Hematopoietic multipotent progenitor cell treated with erythropoietin and hydrocortisone succinate and interleukin-3 and kit ligand, for 6 days (in vitro differentiated cells): ENCODE results near the gene SDK1.

Experiments
- DNase-seq: peaks from one replicate; pipeline ENCODE4 v3.0.0-alpha.2; 2015

The SDK1 gene

DNA sequence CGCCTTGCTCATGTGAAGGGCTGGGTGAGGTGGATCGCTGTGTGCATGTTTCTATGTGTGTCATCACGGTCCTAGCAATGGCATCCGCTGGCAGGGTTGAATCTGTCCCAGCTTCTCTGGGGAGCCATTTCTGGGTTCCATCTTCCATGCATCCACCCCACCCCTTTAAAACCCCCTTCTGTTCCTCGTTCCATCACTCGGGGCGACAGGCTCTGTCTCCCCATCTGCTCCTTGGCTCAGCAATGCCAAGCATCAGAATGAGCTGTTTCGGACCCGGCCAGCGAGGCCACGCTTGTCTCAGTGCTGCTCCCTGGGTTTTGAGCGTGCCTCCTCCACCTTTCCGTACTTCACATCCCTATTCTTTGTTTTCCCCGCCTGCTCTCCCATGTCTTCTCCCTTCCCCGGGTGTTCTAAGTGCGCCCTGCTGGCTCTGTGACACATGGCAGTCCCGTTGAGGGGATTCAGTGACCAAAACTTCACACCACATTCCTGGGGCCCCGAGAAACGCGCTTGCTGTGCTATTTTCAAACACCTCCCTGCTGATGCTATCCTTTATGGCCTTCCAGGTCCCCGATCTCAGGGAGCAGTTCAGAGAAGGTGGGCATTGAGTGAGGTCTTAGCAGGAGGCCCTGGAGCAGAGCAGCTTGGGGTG is 827.0 kb downstream of the SDK1 start:
- no peak for DNase-seq

GRCh38 chr7:4129481-4130122 is 828.5 kb downstream of the SDK1 start:
- DNase-seq: no peak

GRCh38 chr7:4131063-4131462 is 830.0 kb downstream of the SDK1 start:
- DNase-seq: no peak

GRCh38 chr7:4132221-4132620 is 831.2 kb downstream of the SDK1 start:
- DNase-seq: no peak

- no peak for DNase-seq
These were observed 832.5 kb downstream of the SDK1 start for GRCh38 chr7:4133491-4134044.

- peak; percentile 14 for DNase-seq
These were observed 833.2 kb downstream of the SDK1 start for GRCh38 chr7:4134204-4134603.

DNA sequence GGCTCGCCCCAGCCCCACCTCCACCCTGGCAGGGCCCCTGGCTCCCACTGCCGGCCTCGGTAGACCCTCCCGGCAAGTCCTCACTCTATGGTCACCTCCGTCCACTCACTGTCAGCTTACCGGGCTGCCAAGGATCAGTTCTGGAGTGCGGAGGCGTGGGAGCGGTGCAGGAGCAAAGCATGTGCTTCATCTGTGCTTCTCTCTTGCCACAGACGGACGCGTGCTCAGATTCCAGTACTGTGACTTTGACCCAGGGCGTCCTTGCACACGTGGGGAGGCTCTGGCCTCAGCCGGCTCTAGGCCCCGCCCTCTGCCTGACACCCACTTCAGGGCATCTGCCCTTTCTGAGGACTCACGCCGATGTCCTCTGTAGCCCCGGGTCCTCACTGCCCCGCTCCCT is 833.6 kb downstream of the SDK1 start:
- no peak for DNase-seq

GRCh38 chr7:4135301-4135700 is 834.2 kb downstream of the SDK1 start:
- DNase-seq: no peak

GRCh38 chr7:4136036-4136435 is 835.0 kb downstream of the SDK1 start:
- no peak for DNase-seq

- no peak for DNase-seq
These were observed 835.6 kb downstream of the SDK1 start for GRCh38 chr7:4136501-4137110.

- no peak for DNase-seq
These were observed 836.5 kb downstream of the SDK1 start for GRCh38 chr7:4137552-4137951.

DNA sequence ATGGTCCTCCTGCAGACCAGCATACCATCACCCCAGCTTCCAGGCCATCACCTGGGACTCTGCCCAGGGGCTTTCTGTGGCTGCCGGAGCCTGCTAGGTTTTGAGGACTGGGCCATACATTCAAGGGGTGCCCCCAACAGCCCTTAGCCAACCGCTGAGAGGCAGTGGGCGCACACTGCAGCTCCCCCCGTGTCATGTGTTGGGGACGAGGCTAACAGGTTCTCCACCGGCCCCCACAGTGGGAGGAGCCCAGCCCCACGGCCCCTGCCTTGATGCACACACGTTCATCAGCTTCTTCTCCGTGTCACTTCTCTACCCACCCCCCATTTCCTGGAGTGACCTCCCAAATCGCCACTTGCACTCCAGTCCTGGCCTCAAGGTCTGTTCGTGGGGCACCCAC is 837.8 kb downstream of the SDK1 start:
- DNase-seq: no peak

GRCh38 chr7:4139656-4140625 is 838.9 kb downstream of the SDK1 start:
- DNase-seq: no peak

DNA sequence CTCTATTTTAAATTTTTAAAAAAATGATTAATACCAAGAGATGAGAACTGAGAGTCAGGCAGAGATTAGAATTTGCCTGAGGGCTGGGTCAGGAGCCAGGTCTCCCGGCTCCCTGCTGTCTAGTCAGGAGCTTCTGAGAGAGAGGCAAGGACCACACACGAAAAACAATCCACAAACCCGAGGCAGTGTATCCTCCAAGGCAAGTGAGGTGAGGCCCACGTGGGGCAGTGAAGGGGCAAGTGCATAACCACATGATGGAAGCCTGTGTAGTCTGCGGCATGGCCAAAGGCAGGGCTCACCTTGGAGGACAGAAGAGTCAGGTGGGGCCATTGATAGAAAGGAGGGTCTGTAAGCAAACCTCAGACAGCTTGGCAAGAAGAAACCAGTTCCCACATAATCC is 839.9 kb downstream of the SDK1 start:
- no peak for DNase-seq

DNA sequence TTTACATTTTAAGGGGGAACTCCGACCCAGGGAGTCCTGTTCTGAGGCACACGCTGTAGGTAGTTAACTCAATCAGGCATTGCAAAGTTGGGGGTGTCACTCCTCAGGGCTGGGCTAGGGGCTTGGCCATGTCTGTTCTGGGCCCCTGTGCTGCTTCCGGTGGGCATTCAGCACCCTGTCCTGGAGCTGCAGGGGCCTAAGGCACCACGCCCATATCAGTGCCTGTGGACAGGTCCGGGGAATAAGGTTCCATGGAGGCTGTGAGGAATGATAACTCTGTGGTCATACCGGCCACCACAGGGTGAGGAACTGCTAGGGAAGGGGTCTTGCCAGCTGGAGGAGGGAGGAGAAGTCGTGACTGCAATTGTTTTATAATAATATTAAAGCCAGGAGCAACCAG is 842.0 kb downstream of the SDK1 start:
- no peak for DNase-seq

DNA sequence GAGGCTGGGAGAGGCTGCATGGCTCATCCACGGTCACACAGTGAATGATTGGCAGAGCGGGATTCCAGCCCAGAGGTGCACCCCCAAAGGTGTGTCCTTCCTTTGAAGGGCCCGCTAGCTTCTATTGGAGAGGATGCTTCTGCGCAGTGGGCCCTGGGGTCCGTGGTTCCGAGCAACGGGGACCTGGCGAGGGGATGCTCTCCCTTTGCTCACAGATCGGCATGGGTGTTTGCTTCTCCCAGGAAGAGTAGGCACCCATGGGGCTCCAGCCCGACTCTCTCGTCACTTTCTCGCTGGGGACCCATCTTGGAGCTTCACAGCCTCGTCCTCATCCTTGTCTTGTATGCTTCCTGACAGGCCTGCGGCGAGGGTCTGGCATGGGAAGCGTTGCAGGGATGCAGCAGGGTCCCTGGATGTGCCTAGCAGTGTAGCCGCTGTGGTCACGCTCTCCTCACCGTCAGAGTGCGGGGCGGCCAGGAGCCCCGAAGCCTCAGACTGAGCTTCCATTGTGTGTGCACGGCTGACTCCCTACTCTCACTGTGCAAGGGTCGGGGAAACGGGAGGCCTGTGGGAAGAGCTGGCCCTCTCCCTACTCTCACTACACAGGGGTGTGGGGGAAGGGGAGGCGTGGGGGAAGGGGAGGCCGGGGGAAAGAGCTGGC is 842.6 kb downstream of the SDK1 start:
- DNase-seq: no peak

DNA sequence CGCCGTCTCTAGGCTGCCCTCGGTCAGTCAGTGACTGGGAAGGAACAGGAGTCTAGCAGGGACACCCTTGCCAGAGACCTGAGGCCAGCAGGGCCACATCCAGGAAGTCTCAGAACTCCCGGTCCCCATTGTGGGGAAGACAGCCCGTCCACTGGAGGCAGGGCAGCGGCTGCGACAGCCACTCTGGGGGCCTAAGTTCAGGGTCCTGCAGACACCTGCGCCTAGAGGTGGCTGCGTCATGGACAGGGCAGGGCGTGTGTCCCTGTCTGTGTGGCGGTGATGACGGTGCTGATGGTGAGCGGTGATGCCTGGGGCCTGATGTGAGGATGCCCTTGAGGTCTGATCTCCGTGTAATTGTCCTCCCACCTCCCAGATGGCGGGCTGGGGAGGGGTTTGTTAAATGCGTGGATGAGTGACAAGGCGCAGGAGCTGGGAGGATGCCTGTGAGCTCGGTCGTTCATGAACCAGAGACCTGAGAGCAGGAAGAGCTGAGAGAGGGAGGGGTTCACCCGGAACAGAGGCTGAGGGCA is 843.2 kb downstream of the SDK1 start:
- DNase-seq: no peak

- no peak for DNase-seq
These were observed 843.9 kb downstream of the SDK1 start for GRCh38 chr7:4144811-4145510.

DNA sequence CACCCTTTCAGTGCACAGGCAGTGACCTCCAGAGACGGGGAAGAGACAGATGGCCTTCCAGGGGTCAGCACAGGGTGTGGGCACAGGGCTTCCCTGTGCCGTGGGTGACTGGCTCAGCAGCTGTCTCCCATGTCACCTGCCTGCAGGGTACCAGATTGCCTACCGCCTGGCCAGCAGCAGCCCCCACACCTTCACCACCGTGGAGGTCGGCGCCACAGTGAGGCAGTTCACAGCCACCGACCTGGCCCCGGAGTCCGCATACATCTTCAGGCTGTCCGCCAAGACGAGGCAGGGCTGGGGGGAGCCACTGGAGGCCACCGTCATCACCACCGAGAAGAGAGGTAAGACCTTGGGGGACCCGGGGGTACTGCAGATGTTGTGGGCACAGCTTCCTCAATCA is 844.5 kb downstream of the SDK1 start:
- no peak for DNase-seq

- DNase-seq: no peak
These were observed 847.0 kb downstream of the SDK1 start for GRCh38 chr7:4147926-4148620.

DNA sequence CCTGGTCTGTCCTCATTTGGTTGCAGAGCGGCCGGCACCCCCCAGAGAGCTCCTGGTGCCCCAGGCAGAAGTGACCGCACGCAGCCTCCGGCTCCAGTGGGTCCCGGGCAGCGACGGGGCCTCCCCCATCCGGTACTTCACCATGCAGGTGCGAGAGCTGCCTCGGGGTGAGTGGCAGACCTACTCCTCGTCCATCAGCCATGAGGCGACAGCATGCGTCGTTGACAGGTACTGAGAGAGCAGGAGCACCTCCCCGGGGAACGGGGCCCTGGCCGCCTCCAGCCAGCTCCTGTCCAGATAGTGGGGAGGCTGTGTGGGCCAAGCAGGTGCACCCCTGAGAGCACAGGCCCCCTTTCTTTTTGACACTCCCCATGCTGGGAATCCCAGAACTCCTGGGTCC is 848.2 kb downstream of the SDK1 start:
- DNase-seq: no peak
